HG03280 (cell line): ENCODE measurements around the gene ABHD14A.
"Not testable (repeated sequence)": the region's sequence is repeated elsewhere in the genome, so short reads cannot be mapped to it uniquely, and the experiment has no call there.

Source experiments
- ATAC-seq: cut with Tn5 transposase; IDR thresholded peaks from one replicate; pipeline ENCODE4 v1.9.1; 2021; ENCODE audit warnings: mild to moderate bottlenecking, moderate library complexity; ENCODE audit not compliant: unreplicated experiment

Gene ABHD14A

GRCh38 chr3:51974963-51975851 lies at the start of gene ABHD14A:
Gene ABHD14A (plus strand): TSS chr3:51975064. CDS start chr3:51975136, 72 bp downstream.
- peak; percentile 64 for ATAC-seq

GRCh38 chr3:51927061-51927977 lies 47.5 kb upstream of the ABHD14A start:
- no peak for ATAC-seq

- ATAC-seq = no peak
Measured at GRCh38 chr3:51928438-51928837, 46.4 kb upstream of the ABHD14A start.

GRCh38 chr3:51928981-51929380 lies 45.9 kb upstream of the ABHD14A start:
- not testable (repeated sequence) for ATAC-seq

- no peak for ATAC-seq
Measured at GRCh38 chr3:51929420-51930003, 45.4 kb upstream of the ABHD14A start.

- no peak for ATAC-seq
Measured at GRCh38 chr3:51930439-51930838, 44.4 kb upstream of the ABHD14A start.

- ATAC-seq = no peak
Measured at GRCh38 chr3:51931756-51932155, 43.1 kb upstream of the ABHD14A start.

- ATAC-seq = no peak
Measured at GRCh38 chr3:51932471-51933370, 42.1 kb upstream of the ABHD14A start.

GRCh38 chr3:51933471-51934138 lies 41.3 kb upstream of the ABHD14A start:
- ATAC-seq = no peak

- ATAC-seq = no peak
Measured at GRCh38 chr3:51934139-51934850, 40.6 kb upstream of the ABHD14A start.

- ATAC-seq = no peak
Measured at GRCh38 chr3:51934991-51935885, 39.6 kb upstream of the ABHD14A start.

GRCh38 chr3:51935886-51936755 lies 38.7 kb upstream of the ABHD14A start:
- no peak for ATAC-seq

- ATAC-seq = no peak
Measured at GRCh38 chr3:51937014-51937413, 37.9 kb upstream of the ABHD14A start.

GRCh38 chr3:51937611-51938450 lies 37.0 kb upstream of the ABHD14A start:
- ATAC-seq = no peak

GRCh38 chr3:51938780-51939425 lies 36.0 kb upstream of the ABHD14A start:
- ATAC-seq = no peak
